ENCODE results near the gene TMEM256.
"Not testable (repeated sequence)": the region's sequence is repeated elsewhere in the genome, so short reads cannot be mapped to it uniquely, and the experiment has no call there.

Gene TMEM256

DNA sequence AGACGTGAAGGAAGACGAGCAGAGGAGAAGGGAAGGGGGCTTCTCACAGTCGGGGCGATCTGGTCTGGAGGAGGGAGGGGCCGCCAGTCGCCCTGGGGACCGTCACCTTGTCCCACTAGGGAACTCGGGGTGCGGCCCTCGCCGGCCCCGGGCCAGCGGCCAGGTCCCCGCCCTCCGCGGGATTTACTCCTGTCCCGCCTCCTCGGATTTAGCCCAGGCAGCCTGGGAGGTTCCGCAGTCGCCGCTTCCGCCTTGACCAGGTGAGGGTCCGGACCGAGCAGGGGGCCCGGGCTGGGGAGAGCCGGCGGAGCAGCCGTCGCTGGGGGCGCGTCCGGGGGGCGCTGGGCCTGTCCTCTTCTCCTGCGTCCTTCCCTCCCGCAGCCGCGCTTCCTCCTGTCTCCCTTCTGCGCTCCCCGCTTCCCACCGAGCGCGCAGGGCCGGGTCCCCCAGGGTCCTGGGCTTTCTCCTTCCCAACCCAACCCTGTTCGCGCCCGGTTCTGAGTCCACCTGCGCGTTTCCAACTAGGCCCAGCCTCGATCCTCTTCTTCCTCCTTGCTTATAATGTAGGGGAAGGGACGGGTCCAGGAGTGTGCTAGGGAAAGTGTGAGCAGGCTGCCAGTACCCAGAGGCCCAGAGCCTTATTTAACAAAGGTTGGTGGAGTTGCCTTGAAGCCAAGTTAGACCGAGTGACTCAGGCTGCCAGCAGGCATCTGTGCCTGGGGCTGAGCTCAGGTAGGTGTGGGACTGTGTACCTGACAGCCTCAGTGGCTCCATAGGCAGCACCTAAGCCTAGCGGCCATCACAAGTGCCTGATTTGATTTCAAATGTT is 22.8 kb downstream of the TMEM256 start, which contains the start of gene TNK1:
TNK1 (plus strand) TSS at position 235 of the 829 bp plus-strand sequence. CDS start 1,838 bp downstream, outside the sequence.
- no peak for DNase-seq

DNA sequence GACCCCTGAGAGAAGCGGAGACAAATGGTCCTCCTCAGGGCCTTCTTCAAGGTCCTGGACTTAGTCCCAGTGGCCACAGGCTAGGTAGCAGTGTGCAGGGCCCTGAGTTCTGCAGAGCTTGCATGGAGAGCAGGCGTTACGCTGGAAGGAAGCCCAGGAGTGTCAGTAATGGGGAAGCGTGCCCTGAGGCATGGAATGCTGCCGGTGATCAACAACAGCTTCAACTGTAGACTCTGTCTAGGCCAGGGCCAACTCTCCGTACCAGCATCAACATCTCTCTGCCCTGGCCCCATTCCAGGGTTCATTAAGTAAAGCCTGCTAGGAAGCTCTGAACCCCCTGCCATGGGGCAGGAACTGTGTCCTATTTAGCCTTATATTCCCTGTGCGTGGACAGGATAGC is 23.6 kb downstream of the TMEM256 start:
- DNase-seq: no peak

GRCh38 chr17:7379134-7379533 is 24.8 kb downstream of the TMEM256 start:
- no peak for DNase-seq

DNA sequence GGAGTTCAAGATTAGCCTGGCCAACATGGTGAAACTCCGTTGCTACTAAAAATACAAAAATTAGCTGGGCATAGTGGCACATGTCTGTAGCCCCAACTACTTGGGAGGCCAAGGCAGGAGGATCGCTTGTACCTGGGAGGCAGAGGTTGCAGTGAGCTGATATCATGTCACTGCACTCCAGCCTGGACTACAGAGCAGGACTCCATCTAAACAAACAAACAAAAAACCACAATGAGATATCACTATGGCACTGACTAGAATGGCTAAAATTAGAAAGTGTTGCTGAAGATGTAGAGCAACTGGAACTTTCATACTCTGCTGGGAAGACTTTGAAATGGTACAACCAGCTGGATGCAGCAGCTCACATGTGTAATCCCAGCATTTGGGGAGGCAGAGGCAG is 29.5 kb downstream of the TMEM256 start:
- DNase-seq: no peak

GRCh38 chr17:7370853-7371252 is 33.0 kb downstream of the TMEM256 start:
- DNase-seq: no peak

GRCh38 chr17:7369825-7370224 is 34.1 kb downstream of the TMEM256 start:
- DNase-seq: no peak

DNA sequence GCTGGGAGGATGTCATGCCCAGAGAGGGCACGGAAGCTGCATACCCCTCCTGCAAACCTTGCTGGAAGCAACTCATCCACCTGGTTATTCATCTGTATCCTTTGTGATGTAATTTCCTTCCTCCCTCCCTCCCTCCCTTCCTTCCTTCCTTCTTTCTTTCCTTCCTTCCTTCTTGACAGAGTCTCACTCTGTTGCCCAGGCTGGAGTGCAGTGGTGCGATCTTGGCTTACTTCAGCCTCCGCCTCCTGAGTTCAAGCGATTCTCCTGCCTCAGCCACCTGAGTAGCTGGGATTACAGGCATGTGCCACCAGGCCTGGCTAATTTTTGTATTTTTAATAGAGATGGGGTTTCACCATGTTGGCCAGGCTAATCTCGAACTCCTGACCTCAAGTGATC is 35.3 kb downstream of the TMEM256 start:
- not testable (repeated sequence) for DNase-seq

- no peak for DNase-seq
Observed at GRCh38 chr17:7367918-7368598, 35.8 kb downstream of the TMEM256 start.

DNA sequence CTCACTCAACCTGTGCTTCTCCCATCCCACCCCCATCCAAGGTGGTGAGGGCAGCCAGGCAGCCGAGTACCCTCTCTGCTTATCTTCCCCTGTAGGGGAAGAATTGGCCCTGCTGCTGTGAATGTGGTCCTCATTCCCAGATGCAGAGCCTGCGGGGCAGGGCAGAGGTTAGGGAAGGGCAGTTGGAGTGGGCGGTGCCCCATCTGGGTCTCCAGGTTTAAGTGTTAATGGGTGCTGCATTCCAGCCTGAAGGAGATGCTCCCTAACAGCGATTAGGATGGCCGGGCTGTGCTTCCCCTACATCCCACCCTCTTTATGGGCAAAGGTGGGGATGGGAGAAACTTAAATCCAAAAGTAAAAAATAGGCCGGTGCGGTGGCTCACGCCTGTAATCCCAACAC is 36.8 kb downstream of the TMEM256 start:
- no peak for DNase-seq

- not testable (repeated sequence) for DNase-seq
Observed at GRCh38 chr17:7365963-7366362, 37.9 kb downstream of the TMEM256 start.

GRCh38 chr17:7363311-7363710 is 40.6 kb downstream of the TMEM256 start:
- DNase-seq: no peak

DNA sequence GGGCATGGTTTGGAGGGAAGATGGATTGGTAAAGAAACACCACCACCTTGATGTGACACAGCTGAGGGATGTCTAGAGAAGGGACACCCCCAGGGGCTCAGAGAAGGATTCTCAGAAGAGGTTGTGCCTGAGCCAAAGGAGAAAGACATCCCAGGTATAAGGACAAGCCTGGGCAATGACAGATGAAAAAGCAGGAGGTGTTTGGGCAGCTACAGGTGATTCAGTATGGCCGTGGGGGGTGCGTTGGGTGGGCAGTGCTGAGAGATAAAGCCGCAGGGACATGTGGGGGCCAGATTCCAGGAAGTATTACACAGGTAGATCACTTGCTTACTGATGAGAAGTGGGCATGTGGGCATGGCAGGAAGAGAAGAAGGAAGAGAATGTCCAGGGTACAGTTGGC is 42.0 kb downstream of the TMEM256 start:
- no peak for DNase-seq

- DNase-seq: no peak
Observed at GRCh38 chr17:7357381-7357780, 46.5 kb downstream of the TMEM256 start.

DNA sequence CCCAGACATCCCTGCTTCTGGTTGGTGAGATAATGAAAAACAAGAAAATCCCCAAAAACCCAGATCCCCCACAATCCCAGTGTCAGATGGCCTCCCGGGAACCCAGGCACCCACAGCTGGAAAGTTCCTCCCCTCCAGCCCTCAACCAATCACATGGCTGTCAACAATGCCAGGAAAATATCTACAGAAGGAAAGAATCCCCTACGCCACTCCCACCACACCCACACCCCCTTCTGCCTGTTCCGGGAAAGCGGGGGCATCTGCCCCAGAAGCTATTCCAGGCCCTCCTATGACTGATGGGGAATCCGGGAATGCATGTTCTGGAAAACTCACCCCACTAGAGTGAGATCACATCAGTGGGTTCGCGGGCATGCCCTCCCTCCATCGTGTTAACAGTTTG is 47.1 kb downstream of the TMEM256 start:
- no peak for DNase-seq

DNA sequence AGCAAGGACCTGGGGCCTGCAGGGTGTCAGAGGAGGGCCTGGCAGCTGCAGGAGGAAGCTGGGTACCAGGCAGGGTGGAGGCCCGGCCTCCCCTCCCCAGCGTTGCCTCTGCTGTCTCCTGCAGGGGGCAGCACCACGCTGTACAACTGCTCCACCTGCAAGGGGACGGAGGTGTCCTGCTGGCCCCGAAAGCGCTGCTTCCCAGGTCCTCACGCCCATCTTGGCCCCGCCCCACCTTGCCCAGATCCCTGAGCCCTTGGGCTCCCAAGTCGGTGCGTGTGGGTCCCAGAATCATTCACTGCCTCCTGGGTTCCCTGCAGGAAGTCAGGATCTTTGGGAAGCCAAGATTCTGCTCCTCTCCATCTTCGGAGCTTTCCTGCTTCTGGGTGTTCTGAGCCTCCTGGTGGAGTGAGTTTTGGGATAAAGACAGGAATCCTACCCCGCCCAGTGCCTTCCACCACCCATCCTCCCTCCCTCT is 47.8 kb downstream of the TMEM256 start:
- DNase-seq: no peak

DNA sequence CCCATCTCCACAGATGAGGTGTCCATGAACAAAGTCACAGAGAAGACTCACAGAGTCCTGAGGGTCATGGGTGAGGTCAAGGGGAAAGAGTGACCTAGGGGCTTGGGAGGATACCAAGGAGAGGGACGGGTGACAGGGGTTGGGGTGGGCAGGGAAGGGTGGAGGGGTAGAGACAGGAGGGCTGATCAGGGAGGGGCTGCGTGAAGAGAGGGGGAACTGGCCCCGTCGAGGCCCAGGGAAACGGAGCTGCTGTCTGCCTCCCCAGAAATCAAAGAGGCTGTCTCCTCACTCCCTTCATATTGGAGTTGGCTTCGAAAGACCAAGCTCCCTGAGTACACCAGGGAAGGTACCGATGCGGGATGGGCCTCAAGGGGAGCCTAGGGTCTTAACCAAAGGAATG is 48.3 kb downstream of the TMEM256 start:
- DNase-seq: no peak

- no peak for DNase-seq
Observed at GRCh38 chr17:7355053-7355452, 48.8 kb downstream of the TMEM256 start, which contains the start of gene TMEM95. TSS of gene TMEM95 (plus strand) at chr17:7355156. CDS start at chr17:7355205, 49 bp downstream.

GRCh38 chr17:7354262-7354843 is 49.5 kb downstream of the TMEM256 start:
- no peak for DNase-seq
